HG03103 (cell line): ENCODE measurements around the gene SOAT2.

Experiments
- ATAC-seq: cut with Tn5 transposase; IDR thresholded peaks from one replicate; pipeline ENCODE4 v1.9.1; 2021; ENCODE audit warnings: low read depth; ENCODE audit not compliant: unreplicated experiment

The SOAT2 gene

GRCh38 chr12:53173085-53173715 is 69.9 kb downstream of the SOAT2 start:
- ATAC-seq: no peak
